H7 (cell line): ENCODE measurements around the gene FAM180A. TPM values are rescaled to one million over a fixed set of nuclear protein-coding genes. Genes with fewer than 3 reads are reported as not detected.

ENCODE experiments used
- DNase-seq: peaks from one replicate; pipeline ENCODE4 v3.0.0; 2012
- H3K27me3 ChIP-seq: 2 replicates; pipeline ENCODE4 v1.6.0; 2011; ENCODE audit warnings: mild to moderate bottlenecking, low read length; ENCODE audit not compliant: control insufficient read depth, insufficient read depth
- H3K36me3 ChIP-seq: replicated peaks from 2 replicates; pipeline ENCODE4 v1.5.1; 2011; ENCODE audit warnings: low read length; ENCODE audit not compliant: control insufficient read depth, insufficient read depth
- H3K4me3 ChIP-seq: 2 replicates; pipeline ENCODE4 v1.5.1; 2011; ENCODE audit warnings: low read depth, mild to moderate bottlenecking, control low read depth, low read length, moderate library complexity; ENCODE audit not compliant: insufficient read depth
- total RNA-seq: library from RNA; depleted of rRNA; stranded (reverse); fragments of >200 nt; shearing (Covaris generic); gene quantifications from 2 replicates; pipeline ENCODE4 v1.2.3, GENCODE V29; 2014; rRNA removed

The FAM180A gene
- total RNA-seq, 1 experiment from 2014 or later = not detected

GRCh38 chr7:135681762-135682161, 66.9 kb downstream of the FAM180A start:
- Histone ChIP-seq H3K4me3 (no peak overlapping the region), H3K36me3 (no peaks in the 10 kb centered on the region; the same call in none of the 2 replicates), H3K27me3 (no peaks in the 10 kb centered on the region)
- DNase-seq = no peak

Other genes starting within 250 kb of the FAM180A start
- gene CNOT4, start 238.7 kb downstream of the FAM180A start, total RNA-seq = 10.4 and 13.7 TPM in 2 replicates
- gene NUP205, start 190.9 kb downstream of the FAM180A start, total RNA-seq = 138 and 150 TPM in 2 replicates
- gene STMP1, start 86.3 kb downstream of the FAM180A start, total RNA-seq = 11.8 and 14.4 TPM in 2 replicates
- gene SLC13A4, start 20.6 kb downstream of the FAM180A start, total RNA-seq = 2.3 and 3.1 TPM in 2 replicates
- gene MTPN, start 228.5 kb upstream of the FAM180A start, total RNA-seq = 70.0 and 70.4 TPM in 2 replicates